Panc1 (cell line): ENCODE results near the gene CHAC2. TPM values are rescaled to one million over a fixed set of nuclear protein-coding genes. Genes with fewer than 3 reads are reported as not detected.

ENCODE experiments used
- ATAC-seq: fragments of 200-7000 bp; cut with Tn5 transposase; 2 replicates; pipeline ENCODE4 v1.9.1; 2020; ENCODE audit warnings: mild to moderate bottlenecking, moderate library complexity
- BruUV-seq: library from RNA; stranded (reverse); fragments of 400-500 nt; replicated peaks from 2 replicates; lab custom pipeline; 2021; lab: Mats Ljungman, UMichigan
- CTCF ChIA-PET: fragments of 300-600 bp; sonication (Branson Sonifier 250); formaldehyde crosslinking; loops from one replicate; lab custom pipeline; 2022; ENCODE audit warnings: antibody characterized with exemption; lab: Charles Lee
- POLR2A ChIA-PET: fragments of 300-600 bp; sonication (Branson Sonifier 250); formaldehyde crosslinking; loops from one replicate; lab custom pipeline; 2022; ENCODE audit warnings: antibody characterized with exemption; lab: Charles Lee
- DNase-seq: peaks from one replicate; pipeline ENCODE4 v3.0.0-alpha.2; 2010; ENCODE audit warnings: low read depth, low spot score
- H3K27ac ChIP-seq: 2 replicates; pipeline ENCODE4 v1.5.1; 2011; ENCODE audit warnings: mild to moderate bottlenecking, low read length, inconsistent platforms
- H3K27me3 ChIP-seq: fragments of 200-500 bp; sonication (Bioruptor generic); 2 replicates; pipeline ENCODE4 v1.6.0; 2014; ENCODE audit warnings: low read length, inconsistent platforms; ENCODE audit not compliant: control insufficient read depth, insufficient read depth
- H3K36me3 ChIP-seq: fragments of 200-500 bp; sonication (Bioruptor generic); 2 replicates; pipeline ENCODE4 v1.5.1; 2014; ENCODE audit warnings: inconsistent platforms, mild to moderate bottlenecking, low read length, moderate library complexity; ENCODE audit not compliant: control insufficient read depth, insufficient read depth
- H3K4me1 ChIP-seq: 2 replicates; pipeline ENCODE4 v1.5.1; 2011; ENCODE audit warnings: inconsistent platforms, mild to moderate bottlenecking, low read length, moderate library complexity; ENCODE audit not compliant: control insufficient read depth, insufficient read depth
- H3K4me3 ChIP-seq, 2 experiments: 2 replicates each; pipeline ENCODE4 v1.5.1; 2011 to 2012; ENCODE audit warnings: low read depth in 2 of 2, low read length in 2 of 2, mild to moderate bottlenecking in 2 of 2, inconsistent platforms in 1 of 2, moderate library complexity in 1 of 2
- H3K9me3 ChIP-seq: fragments of 200-500 bp; sonication (Bioruptor generic); 2 replicates; pipeline ENCODE4 v1.5.1; 2014; ENCODE audit warnings: low read depth, mild to moderate bottlenecking, inconsistent platforms, low read length, moderate library complexity; ENCODE audit not compliant: control insufficient read depth, insufficient read depth
- CTCF ChIP-seq: fragments of 450-650 bp; IDR thresholded peaks from 2 replicates; pipeline ENCODE4 v1.5.1; 2017; ENCODE audit warnings: mild to moderate bottlenecking
- POLR2AphosphoS5 ChIP-seq: IDR thresholded peaks from 2 replicates; pipeline ENCODE4 v1.6.1; 2012; ENCODE audit warnings: mild to moderate bottlenecking, low read depth, low read length, moderate library complexity
- REST ChIP-seq, 2 experiments: IDR thresholded peaks; 2 replicates each; pipeline ENCODE4 v1.6.1; 2011 to 2012; ENCODE audit warnings: low read depth in 2 of 2, control low read depth in 1 of 2, low read length in 1 of 2, mild to moderate bottlenecking in 1 of 2, moderate library complexity in 1 of 2; ENCODE audit not compliant: insufficient read depth in 1 of 2
- SIN3A ChIP-seq: IDR thresholded peaks from 2 replicates; pipeline ENCODE4 v1.6.1; 2012; ENCODE audit warnings: low read depth, mild to moderate bottlenecking, low read length, moderate library complexity, borderline replicate concordance; ENCODE audit not compliant: insufficient read depth
- TCF7L2 ChIP-seq: IDR thresholded peaks from 2 replicates; pipeline ENCODE4 v1.6.1; 2011; ENCODE audit warnings: mild to moderate bottlenecking, low read depth, low read length, inconsistent platforms
- in situ Hi-C: cut with HindIII; loops from 2 replicates; pipeline ENCODE4 v1.10.0; 2016; ENCODE audit warnings: low sequenced_read_pairs, low pct_unique_long_range_greater_than_20kb
- intact Hi-C: fragments of 100-400 bp; cut with micrococcal nuclease; formaldehyde crosslinking; loops from one replicate; pipeline ENCODE4 v1.10.0; 2022; ENCODE audit not compliant: unreplicated experiment
- total RNA-seq: library from RNA; stranded (reverse); gene quantifications from one replicate; pipeline ENCODE4 v1.2.1, GENCODE V29; 2021; ENCODE audit not compliant: unreplicated experiment

Gene CHAC2
- total RNA-seq, 1 experiment from 2014 or later, result 7.6 TPM

GRCh38 chr2:53820711-53821110, 53.1 kb downstream of the CHAC2 start:
- ChIA-PET POLR2A (no interaction called here), CTCF (no interaction called here)
- Histone ChIP-seq H3K27me3 (no peaks in the 10 kb centered on the region), H3K4me3 (no peak overlapping the region), H3K9me3 (no peaks in the 10 kb centered on the region), H3K4me1 (no peaks in the 10 kb centered on the region), H3K36me3 (peaks cover 10% of the 10 kb centered on the region), H3K27ac (no peak overlapping the region)
- TF ChIP-seq POLR2AphosphoS5 (no peak), SIN3A (no peak), REST (IDR thresholded peaks at IDR 0.05; ENCODE audit: insufficient read depth in 1 of 2, low read depth in 2 of 2, low read length in 1 of 2) (no peak), TCF7L2 (no peak), CTCF (no peak)
- intact Hi-C loops, result no loop called here
- no TSS peak for BruUV-seq
- ATAC-seq, result no peak
- no peak for DNase-seq
- in situ Hi-C loops, result no loop called here

GRCh38 chr2:53821810-53822209, 54.2 kb downstream of the CHAC2 start:
- ChIA-PET CTCF (no interaction called here), POLR2A (no interaction called here)
- Histone ChIP-seq H3K4me1 (no peaks in the 10 kb centered on the region), H3K27me3 (no peaks in the 10 kb centered on the region), H3K27ac (no peak overlapping the region), H3K4me3 (no peak overlapping the region), H3K36me3 (peaks cover 10% of the 10 kb centered on the region), H3K9me3 (no peaks in the 10 kb centered on the region)
- TF ChIP-seq TCF7L2 (no peak), SIN3A (no peak), CTCF (no peak), POLR2AphosphoS5 (no peak)
- BruUV-seq, result no TSS peak
- ATAC-seq (no peak), DNase-seq (no peak)
- intact Hi-C loops (no loop called here), in situ Hi-C loops (no loop called here)
